Right atrium auricular region (tissue), 2 donors: ENCODE measurements around the gene EDN3. TPM values are rescaled to one million over a fixed set of nuclear protein-coding genes. Genes with fewer than 3 reads are reported as not detected.

Source experiments
- DNase-seq: peaks from one replicate; pipeline ENCODE4 v3.0.0-alpha.2; 2019; ENCODE audit warnings: low spot score
- H3K27ac ChIP-seq, 2 donors: fragments of 200-600 bp; sonication (generic); 1 replicate in 1 of 2; 2 replicates in 1 of 2; pipeline ENCODE4 v1.5.1; 2016 to 2019
- H3K27me3 ChIP-seq, 2 donors: fragments of 200-600 bp; sonication (generic); one replicate each; pipeline versions ENCODE4 v1.5.1 to v1.6.0; 2017 to 2019
- H3K36me3 ChIP-seq: fragments of 200-600 bp; sonication (generic); one replicate; pipeline ENCODE4 v1.5.1; 2016
- H3K4me1 ChIP-seq, 2 donors: fragments of 200-600 bp; sonication (generic); one replicate each; pipeline versions ENCODE4 v1.5.1 to v1.6.0; 2017 to 2019
- H3K4me3 ChIP-seq, 2 donors: fragments of 200-600 bp; sonication (generic); 1 replicate in 1 of 2; 2 replicates in 1 of 2; pipeline ENCODE4 v1.5.1; 2017 to 2019; ENCODE audit warnings: mild to moderate bottlenecking in 1 of 2, moderate library complexity in 1 of 2
- H3K9me3 ChIP-seq, 2 donors: fragments of 200-600 bp; sonication (generic); one replicate each; pipeline ENCODE4 v1.5.1; 2019
- total RNA-seq, 2 donors: library from RNA; depleted of rRNA; stranded (reverse); fragments of >200 nt; gene quantifications; one replicate each; pipeline ENCODE4 v1.1.0, GENCODE V29; 2016
- TF ChIP-seq, protein P1 (sequence below), 2 donors: fragments of 200-600 bp; sonication (generic); IDR thresholded peaks; one replicate each; pipeline ENCODE4 v1.5.1; 2019; ENCODE audit warnings: antibody characterized with exemption in 2 of 2

Gene EDN3
- total RNA-seq, 2 donors from 2014 or later: not detected

DNA sequence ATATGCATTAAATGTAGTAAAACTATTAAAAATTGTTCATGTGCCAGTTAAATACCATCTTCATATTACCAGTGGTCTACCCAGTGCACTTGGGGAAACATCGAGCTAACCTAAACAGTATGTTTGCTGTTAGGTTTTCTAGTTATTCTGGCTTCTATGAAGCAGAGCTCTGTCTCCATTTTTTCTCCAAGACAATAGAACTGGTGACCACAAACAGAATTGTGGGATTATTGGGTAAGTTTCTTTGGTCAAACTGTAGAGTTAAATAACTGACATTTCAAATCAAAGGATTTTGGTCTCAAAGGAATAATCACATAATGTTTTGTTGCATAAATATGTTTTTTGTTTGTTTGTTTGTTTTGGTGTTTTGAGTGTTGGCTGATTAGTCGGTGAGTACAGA lies 40.5 kb upstream of the EDN3 start:
- no peak overlapping the region for H3K4me3 ChIP-seq
- TF ChIP-seq, protein P1, sequence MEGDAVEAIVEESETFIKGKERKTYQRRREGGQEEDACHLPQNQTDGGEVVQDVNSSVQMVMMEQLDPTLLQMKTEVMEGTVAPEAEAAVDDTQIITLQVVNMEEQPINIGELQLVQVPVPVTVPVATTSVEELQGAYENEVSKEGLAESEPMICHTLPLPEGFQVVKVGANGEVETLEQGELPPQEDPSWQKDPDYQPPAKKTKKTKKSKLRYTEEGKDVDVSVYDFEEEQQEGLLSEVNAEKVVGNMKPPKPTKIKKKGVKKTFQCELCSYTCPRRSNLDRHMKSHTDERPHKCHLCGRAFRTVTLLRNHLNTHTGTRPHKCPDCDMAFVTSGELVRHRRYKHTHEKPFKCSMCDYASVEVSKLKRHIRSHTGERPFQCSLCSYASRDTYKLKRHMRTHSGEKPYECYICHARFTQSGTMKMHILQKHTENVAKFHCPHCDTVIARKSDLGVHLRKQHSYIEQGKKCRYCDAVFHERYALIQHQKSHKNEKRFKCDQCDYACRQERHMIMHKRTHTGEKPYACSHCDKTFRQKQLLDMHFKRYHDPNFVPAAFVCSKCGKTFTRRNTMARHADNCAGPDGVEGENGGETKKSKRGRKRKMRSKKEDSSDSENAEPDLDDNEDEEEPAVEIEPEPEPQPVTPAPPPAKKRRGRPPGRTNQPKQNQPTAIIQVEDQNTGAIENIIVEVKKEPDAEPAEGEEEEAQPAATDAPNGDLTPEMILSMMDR (IDR thresholded peaks at IDR 0.05): no peak
- no peaks in the 10 kb centered on the region for H3K27me3 ChIP-seq
- H3K27ac ChIP-seq: no peak overlapping the region
- no peaks in the 10 kb centered on the region for H3K9me3 ChIP-seq
- H3K4me1 ChIP-seq: no peaks in the 10 kb centered on the region
- H3K36me3 ChIP-seq: no peaks in the 10 kb centered on the region
- DNase-seq: no peak

DNA sequence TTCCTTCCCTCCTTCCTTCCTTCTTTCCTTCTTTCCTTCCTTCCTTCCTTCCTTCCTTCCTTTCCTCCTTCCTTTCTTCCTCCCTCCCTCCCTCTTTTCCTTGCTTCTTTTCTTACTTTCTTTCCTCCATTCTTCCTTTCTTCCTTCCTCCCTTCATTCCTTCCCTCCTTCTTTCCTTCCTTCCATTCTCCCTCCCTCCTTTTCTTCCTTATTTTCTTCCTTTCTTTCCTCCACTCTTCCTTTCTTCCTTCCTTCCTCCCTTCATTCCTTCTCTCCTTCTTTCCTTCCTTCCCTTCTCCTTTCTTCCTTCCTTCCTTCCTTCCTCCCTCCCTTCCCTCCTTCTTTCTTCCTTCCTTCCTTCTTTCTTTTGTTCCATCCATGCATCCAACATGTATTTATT lies 35.1 kb upstream of the EDN3 start:
- no peak for DNase-seq
- Histone ChIP-seq H3K9me3 (no peaks in the 10 kb centered on the region), H3K4me3 (no peak overlapping the region), H3K36me3 (no peaks in the 10 kb centered on the region), H3K27me3 (no peaks in the 10 kb centered on the region), H3K4me1 (no peaks in the 10 kb centered on the region), H3K27ac (no peak overlapping the region)
- TF ChIP-seq, protein P1 (IDR thresholded peaks at IDR 0.05): no peak

DNA sequence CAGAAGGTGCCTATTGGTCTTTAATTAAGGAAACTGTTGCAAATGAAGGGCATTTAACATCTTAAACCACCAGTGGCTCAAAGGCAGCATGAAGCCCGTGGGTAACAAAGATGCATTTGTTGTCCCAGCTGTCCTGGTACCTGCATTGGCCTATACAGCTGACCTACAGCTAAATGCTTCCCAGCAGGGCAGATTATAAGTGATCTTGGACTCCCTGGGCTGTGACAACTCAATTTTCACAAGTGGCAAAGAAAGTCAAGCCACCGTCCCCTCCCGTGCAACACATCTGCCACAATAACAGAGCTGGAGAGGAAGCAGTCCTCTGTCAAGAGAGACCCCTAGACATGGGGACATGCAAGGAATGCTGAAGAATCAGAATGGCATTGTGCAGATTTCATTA lies 31.5 kb upstream of the EDN3 start:
- H3K36me3 ChIP-seq: no peaks in the 10 kb centered on the region
- no peak overlapping the region for H3K4me3 ChIP-seq
- H3K27me3 ChIP-seq: no peaks in the 10 kb centered on the region
- H3K9me3 ChIP-seq: no peaks in the 10 kb centered on the region
- H3K4me1 ChIP-seq: no peaks in the 10 kb centered on the region
- no peak overlapping the region for H3K27ac ChIP-seq
- TF ChIP-seq, protein P1 (IDR thresholded peaks at IDR 0.05): no peak
- DNase-seq: no peak

DNA sequence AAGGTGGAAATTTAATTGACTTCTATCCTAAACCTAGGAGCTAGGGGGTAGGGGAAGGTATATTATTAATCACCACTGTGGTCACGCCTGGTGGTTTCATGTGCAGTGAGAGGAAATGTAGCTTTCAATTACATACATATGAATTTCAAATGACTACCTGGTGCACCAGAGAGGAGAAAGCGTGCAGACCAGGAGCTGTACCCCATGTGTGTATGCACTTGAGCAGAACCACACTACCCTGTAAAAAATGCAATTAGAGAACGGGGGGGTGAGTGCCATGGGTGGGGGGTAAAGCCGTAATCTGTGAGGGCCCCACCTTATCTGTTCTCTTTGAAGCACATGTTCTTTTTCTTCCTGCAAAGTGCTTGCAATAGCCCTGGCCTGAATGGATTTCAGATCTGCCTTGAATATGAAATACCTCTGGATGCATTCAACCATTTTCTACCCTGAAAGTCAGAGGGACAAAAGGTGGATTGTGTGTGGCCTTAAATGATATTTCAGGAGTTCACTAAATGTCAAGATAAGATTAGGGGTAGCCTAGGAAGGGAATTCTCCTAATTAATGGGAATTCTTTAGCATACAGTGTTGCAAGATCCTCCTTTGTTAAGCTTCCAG lies 30.9 kb upstream of the EDN3 start:
- Histone ChIP-seq H3K27ac (no peak overlapping the region), H3K4me1 (no peaks in the 10 kb centered on the region), H3K27me3 (no peaks in the 10 kb centered on the region), H3K9me3 (no peaks in the 10 kb centered on the region), H3K36me3 (no peaks in the 10 kb centered on the region), H3K4me3 (no peak overlapping the region)
- TF ChIP-seq, protein P1 (IDR thresholded peaks at IDR 0.05): no peak
- no peak for DNase-seq

DNA sequence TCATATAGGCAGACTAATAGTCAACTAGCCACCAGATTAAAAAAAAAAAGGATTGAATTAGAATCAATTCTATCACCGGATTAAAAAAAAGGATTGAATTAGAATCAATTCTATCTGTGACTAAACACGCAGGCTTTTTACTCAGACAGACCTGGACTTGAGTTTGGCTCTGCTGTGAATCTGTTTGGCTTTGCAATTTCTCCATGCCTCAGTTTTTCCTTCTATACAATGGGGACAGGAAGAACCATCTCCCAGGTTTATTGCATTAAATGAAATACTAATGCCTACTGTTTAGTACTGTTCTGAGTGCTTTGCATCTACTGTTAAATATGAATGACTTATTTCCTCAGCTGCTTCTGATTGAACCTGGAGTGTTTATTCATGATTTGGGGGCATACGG lies 30.0 kb upstream of the EDN3 start:
- Histone ChIP-seq H3K36me3 (no peaks in the 10 kb centered on the region), H3K9me3 (no peaks in the 10 kb centered on the region), H3K27ac (no peak overlapping the region), H3K4me3 (no peak overlapping the region), H3K27me3 (no peaks in the 10 kb centered on the region), H3K4me1 (no peaks in the 10 kb centered on the region)
- DNase-seq: no peak
- TF ChIP-seq, protein P1 (IDR thresholded peaks at IDR 0.05): no peak

DNA sequence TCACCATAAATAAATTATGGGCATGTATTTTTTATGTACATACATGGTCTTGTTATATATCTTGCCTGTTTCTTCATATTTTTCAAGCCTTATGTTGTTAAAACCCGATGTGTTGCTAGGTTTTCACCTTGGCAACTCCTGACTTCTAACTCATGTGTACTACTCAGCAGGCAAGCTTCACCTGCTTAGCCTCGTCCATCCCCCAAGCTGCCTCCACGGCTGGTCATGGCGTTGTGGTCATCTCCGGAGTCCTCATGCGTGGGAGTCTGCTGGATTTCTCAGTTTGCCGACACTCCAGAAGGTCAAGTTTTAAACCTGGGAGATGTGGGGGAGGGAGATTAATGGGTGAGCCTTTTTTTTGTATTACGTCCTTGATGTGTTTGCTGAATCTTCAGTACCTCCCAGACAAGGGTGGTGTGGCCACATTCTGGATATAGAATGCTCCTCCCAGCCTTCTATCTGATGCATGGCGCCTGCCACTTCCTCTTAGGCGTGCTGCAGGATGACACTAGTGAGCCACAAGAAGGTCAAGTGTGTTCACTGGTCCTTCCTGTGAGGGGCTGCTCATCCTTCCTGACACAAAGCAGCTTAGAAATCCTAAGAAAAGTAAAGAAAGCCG lies 26.6 kb upstream of the EDN3 start:
- no peaks in the 10 kb centered on the region for H3K27me3 ChIP-seq

More for the DNA sequence above, 26.6 kb upstream of the EDN3 start:
- no peak for DNase-seq
- H3K36me3 ChIP-seq: no peaks in the 10 kb centered on the region
- no peak overlapping the region for H3K27ac ChIP-seq
- TF ChIP-seq, protein P1 (IDR thresholded peaks at IDR 0.05): no peak
- no peaks in the 10 kb centered on the region for H3K4me1 ChIP-seq
- H3K9me3 ChIP-seq: no peaks in the 10 kb centered on the region
- H3K4me3 ChIP-seq: no peak overlapping the region
